Measurements from ENCODE around the gene GDPGP1. TPM values are rescaled to one million over a fixed set of nuclear protein-coding genes. Genes with fewer than 3 reads are reported as not detected.

Gene GDPGP1
- total and polyA plus RNA-seq, 10 of the 15 experiments (the other 5 are each of a cell fraction or from before 2014, with no cell fraction given): 0.68 to 8.9 (median 3.0) TPM

DNA sequence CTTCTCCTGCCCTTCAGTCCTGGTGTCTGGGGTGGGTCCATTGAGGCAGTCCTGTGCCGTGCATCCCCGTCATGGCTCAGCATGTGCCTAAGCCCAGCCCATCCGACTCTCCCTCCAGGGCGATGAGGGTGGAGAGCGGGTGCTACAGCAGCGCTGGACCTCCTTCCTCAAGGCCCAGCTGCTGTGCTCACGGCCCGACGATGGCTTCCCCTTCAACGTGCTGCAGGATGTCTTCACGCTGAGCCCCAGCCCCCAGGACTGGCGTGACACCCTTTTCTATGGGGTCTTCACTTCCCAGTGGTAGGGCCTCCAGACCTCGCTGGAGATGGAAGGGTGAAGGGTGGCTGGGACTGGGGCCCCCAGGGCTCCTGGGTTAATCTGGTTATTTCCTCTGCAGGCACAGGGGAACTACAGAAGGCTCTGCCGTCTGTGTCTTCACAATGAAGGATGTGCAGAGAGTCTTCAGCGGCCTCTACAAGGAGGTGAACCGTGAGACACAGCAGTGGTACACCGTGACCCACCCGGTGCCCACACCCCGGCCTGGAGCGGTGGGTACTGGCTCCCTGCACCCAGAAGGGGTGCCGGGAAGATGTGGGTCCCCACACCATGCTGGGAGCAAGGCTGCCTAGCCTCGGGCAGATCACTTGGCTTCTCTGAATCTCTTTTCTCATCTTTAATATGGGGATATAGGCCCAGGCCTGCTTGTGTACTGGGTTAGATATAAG, 10.4 kb upstream of the GDPGP1 start:
- Histone ChIP-seq H3K4me1 (ENCODE audit: control insufficient read depth, insufficient read depth, low read length) (peaks cover 2% of the 10 kb centered on the region; the same call in 1 of the 2 replicates), H3K27ac (ENCODE audit: control insufficient read depth, insufficient read depth) (no peak overlapping the region), H4K20me1 (ENCODE audit: control insufficient read depth, insufficient read depth) (no peaks in the 10 kb centered on the region; the same call in 1 of the 2 replicates), H3K9me3 (replicated peaks; ENCODE audit: control insufficient read depth, insufficient read depth, low read length) (no peaks in the 10 kb centered on the region), H3K27me3 (replicated peaks in 1 of 2; ENCODE audit: control insufficient read depth in 2 of 2, insufficient read depth in 2 of 2, low read length in 1 of 2) (no peaks in the 10 kb centered on the region), H3K4me2 (ENCODE audit: control insufficient read depth, insufficient read depth) (no peak overlapping the region), H2AFZ (ENCODE audit: control insufficient read depth, low read depth, low read length) (no peak overlapping the region), H3K9ac (ENCODE audit: control insufficient read depth, insufficient read depth, low read length) (no peak overlapping the region), H3K4me3 (no peak overlapping the region), H3K79me2 (ENCODE audit: control insufficient read depth, insufficient read depth, low read length) (no peaks in the 10 kb centered on the region), H3K36me3 (ENCODE audit: control insufficient read depth in 2 of 2, insufficient read depth in 2 of 2, low read length in 1 of 2) (peaks cover 11 to 13% of the 10 kb centered on the region in 2 experiments; a peak in 3 of 4 replicates)
- TF ChIP-seq NFYB (IDR thresholded peaks at IDR 0.05; ENCODE audit: insufficient read depth, low read depth, low read length) (no peak), BACH1 (IDR thresholded peaks at IDR 0.05; ENCODE audit: borderline replicate concordance) (no peak), ATF7 (IDR thresholded peaks at IDR 0.05; ENCODE audit: low read depth) (no peak), MTA3 (IDR thresholded peaks at IDR 0.05; ENCODE audit: borderline replicate concordance, low read length) (no peak)
- TF ChIP-seq, protein P1, sequence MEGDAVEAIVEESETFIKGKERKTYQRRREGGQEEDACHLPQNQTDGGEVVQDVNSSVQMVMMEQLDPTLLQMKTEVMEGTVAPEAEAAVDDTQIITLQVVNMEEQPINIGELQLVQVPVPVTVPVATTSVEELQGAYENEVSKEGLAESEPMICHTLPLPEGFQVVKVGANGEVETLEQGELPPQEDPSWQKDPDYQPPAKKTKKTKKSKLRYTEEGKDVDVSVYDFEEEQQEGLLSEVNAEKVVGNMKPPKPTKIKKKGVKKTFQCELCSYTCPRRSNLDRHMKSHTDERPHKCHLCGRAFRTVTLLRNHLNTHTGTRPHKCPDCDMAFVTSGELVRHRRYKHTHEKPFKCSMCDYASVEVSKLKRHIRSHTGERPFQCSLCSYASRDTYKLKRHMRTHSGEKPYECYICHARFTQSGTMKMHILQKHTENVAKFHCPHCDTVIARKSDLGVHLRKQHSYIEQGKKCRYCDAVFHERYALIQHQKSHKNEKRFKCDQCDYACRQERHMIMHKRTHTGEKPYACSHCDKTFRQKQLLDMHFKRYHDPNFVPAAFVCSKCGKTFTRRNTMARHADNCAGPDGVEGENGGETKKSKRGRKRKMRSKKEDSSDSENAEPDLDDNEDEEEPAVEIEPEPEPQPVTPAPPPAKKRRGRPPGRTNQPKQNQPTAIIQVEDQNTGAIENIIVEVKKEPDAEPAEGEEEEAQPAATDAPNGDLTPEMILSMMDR (IDR thresholded peaks at IDR 0.05 in 2 of 3, conservative IDR thresholded peaks at IDR 0.05 in 1 of 3; ENCODE audit: control insufficient read depth in 2 of 3, extremely low read depth in 1 of 3, insufficient read depth in 1 of 3, low read depth in 3 of 3, low read length in 3 of 3): no peak
- SMC1A ChIA-PET (ENCODE audit: uncharacterized antibody, unreplicated experiment): interaction anchor here (0.7 to 3.0 kb wide), 5 partner anchors 8 to 81 kb away, joined by 4 to 24 read pairs (median 5); partner anchors contain the start of genes CIB1 and GDPGP1
- FAIRE-seq (no peak), ATAC-seq (no peak), DNase-seq (ENCODE audit: low read depth, low spot score) (no peak)
- RAD21 ChIA-PET (ENCODE audit: unreplicated experiment): interaction anchor here (1.4 to 3.6 kb wide), 2 partner anchors 8 to 61 kb away, joined by 4 to 25 read pairs; no protein-coding TSS in a partner anchor
- intact Hi-C loops (cut with micrococcal nuclease; ENCODE audit: unreplicated experiment) (no loop called here), in situ Hi-C loops (cut with MboI) (no loop called here)
- WGBS (ENCODE audit: insufficient coverage, insufficient replicate concordance, low lambda C conversion rate, missing lambda C conversion rate): 91% methylated on average over 22 of the region's 22 CpGs
- POLR2A ChIA-PET: interaction anchor here (2.4 kb wide), 1 partner anchor 10 kb away, joined by 15 read pairs; the partner anchor contains the start of genes CIB1 and GDPGP1
- BruUV-seq (replicated peaks): no TSS peak
- CTCF ChIA-PET: interaction anchor here (0.6 to 4.2 kb wide), 4 partner anchors 8 to 178 kb away, joined by 3 to 38 read pairs (median 3); partner anchors contain the start of genes CIB1 and GDPGP1
